CD14-positive monocyte (primary cell): ENCODE measurements around the gene HSPB9. TPM values are rescaled to one million over a fixed set of nuclear protein-coding genes. Genes with fewer than 3 reads are reported as not detected.

Experiments used
- DNase-seq, 3 donors: peaks; one replicate each; pipeline ENCODE4 v3.0.0-alpha.2; 2011 to 2022
- H2AFZ ChIP-seq: 2 replicates; pipeline ENCODE4 v1.6.0; 2012; ENCODE audit warnings: mild to moderate bottlenecking, low read depth, low read length, inconsistent platforms; ENCODE audit not compliant: insufficient read depth, poor library complexity, severe bottlenecking
- H3K27ac ChIP-seq, 2 donors: 1 replicate in 1 of 2; 2 replicates in 1 of 2; pipeline ENCODE4 v1.5.1; 2012 to 2013; ENCODE audit warnings: low read length in 2 of 2, control low read depth in 1 of 2, inconsistent platforms in 1 of 2, low read depth in 1 of 2, mild to moderate bottlenecking in 1 of 2
- H3K27me3 ChIP-seq, 2 donors: one replicate each; pipeline versions ENCODE4 v1.6.0 to v1.6.1; 2011 to 2013; ENCODE audit warnings: low read length in 2 of 2; ENCODE audit not compliant: control insufficient read depth in 2 of 2, insufficient read depth in 2 of 2
- H3K36me3 ChIP-seq, 2 donors: replicated peaks in 1 of 2; 1 replicate in 1 of 2; 2 replicates in 1 of 2; pipeline versions ENCODE4 v1.5.1 to v1.6.1; 2012 to 2013; ENCODE audit warnings: low read length in 2 of 2, control low read depth in 1 of 2, inconsistent platforms in 1 of 2, mild to moderate bottlenecking in 1 of 2; ENCODE audit not compliant: insufficient read depth in 2 of 2, control insufficient read depth in 1 of 2
- H3K4me1 ChIP-seq, 2 donors: 1 replicate in 1 of 2; 2 replicates in 1 of 2; pipeline versions ENCODE4 v1.5.1 to v1.6.1; 2012 to 2013; ENCODE audit warnings: low read length in 2 of 2, control low read depth in 1 of 2, inconsistent platforms in 1 of 2, mild to moderate bottlenecking in 1 of 2, moderate library complexity in 1 of 2; ENCODE audit not compliant: insufficient read depth in 2 of 2, control insufficient read depth in 1 of 2
- H3K4me2 ChIP-seq: replicated peaks from 2 replicates; pipeline ENCODE3; 2012; ENCODE audit warnings: low read length, moderate library complexity, mild to moderate bottlenecking; ENCODE audit not compliant: poor library complexity, severe bottlenecking; ENCODE audit errors: extremely low read depth
- H3K4me3 ChIP-seq, 3 experiments: fragments of 200-600 bp in 1 of 3; sonication (generic) in 1 of 3; replicated peaks in 1 of 3; 1 replicate in 2 of 3; 2 replicates in 1 of 3; pipeline ENCODE4 v1.5.1; 2011 to 2013; ENCODE audit warnings: low read length in 3 of 3, mild to moderate bottlenecking in 3 of 3, control low read depth in 2 of 3, low read depth in 2 of 3, inconsistent platforms in 1 of 3, moderate library complexity in 1 of 3
- H3K79me2 ChIP-seq: 2 replicates; pipeline ENCODE4 v1.6.0; 2012; ENCODE audit warnings: mild to moderate bottlenecking, control low read depth, inconsistent platforms, low read length, moderate library complexity; ENCODE audit not compliant: insufficient read depth
- H3K9ac ChIP-seq: 2 replicates; pipeline ENCODE4 v1.6.0; 2017; ENCODE audit warnings: low read length, mild to moderate bottlenecking; ENCODE audit not compliant: insufficient read depth, poor library complexity, severe bottlenecking
- H3K9me3 ChIP-seq, 2 donors: replicated peaks in 1 of 2; 1 replicate in 1 of 2; 2 replicates in 1 of 2; pipeline versions ENCODE4 v1.5.1 to v1.6.1; 2012 to 2013; ENCODE audit warnings: low read length in 2 of 2, control low read depth in 1 of 2; ENCODE audit not compliant: control insufficient read depth in 1 of 2, insufficient read depth in 1 of 2
- H4K20me1 ChIP-seq: 2 replicates; pipeline ENCODE4 v1.6.0; 2012; ENCODE audit warnings: mild to moderate bottlenecking, low read length, control low read depth, moderate library complexity; ENCODE audit not compliant: insufficient read depth
- H3K27ac Mint-ChIP-seq, 7 donors: one replicate each; pipeline ENCODE4 v1.8.0; 2020; ENCODE audit warnings: mild to moderate bottlenecking in 7 of 7, mixed read lengths in 7 of 7, moderate library complexity in 6 of 7, inconsistent platforms in 2 of 7
- H3K27me3 Mint-ChIP-seq, 3 donors: one replicate each; pipeline ENCODE4 v1.8.0; 2021 to 2022; ENCODE audit warnings: low read depth in 3 of 3, mild to moderate bottlenecking in 3 of 3, mixed read lengths in 3 of 3, moderate library complexity in 3 of 3, inconsistent platforms in 1 of 3
- H3K36me3 Mint-ChIP-seq, 2 donors: one replicate each; pipeline ENCODE4 v1.8.0; 2020; ENCODE audit warnings: mixed read lengths in 2 of 2, inconsistent platforms in 1 of 2, mild to moderate bottlenecking in 1 of 2
- H3K4me1 Mint-ChIP-seq: one replicate; pipeline ENCODE4 v1.8.0; 2020; ENCODE audit warnings: mild to moderate bottlenecking, mixed read lengths
- H3K4me3 Mint-ChIP-seq, 2 donors: one replicate each; pipeline ENCODE4 v1.8.0; 2020; ENCODE audit warnings: mild to moderate bottlenecking in 2 of 2, mixed read lengths in 2 of 2, moderate library complexity in 1 of 2
- H3K9me3 Mint-ChIP-seq, 7 donors: one replicate each; pipeline ENCODE4 v1.8.0; 2020 to 2022; ENCODE audit warnings: mixed read lengths in 7 of 7, mild to moderate bottlenecking in 6 of 7, moderate library complexity in 6 of 7, inconsistent platforms in 2 of 7
- WGBS: methylation state at CpG from one replicate; pipeline ENCODE4 v1.1.5; 2013; ENCODE audit warnings: missing lambda C conversion rate; ENCODE audit not compliant: insufficient coverage; 5-methylcytosine and 5-hydroxymethylcytosine counted together
- intact Hi-C, 2 donors: fragments of 100-400 bp; cut with micrococcal nuclease; formaldehyde crosslinking; loops; one replicate each; pipeline versions ENCODE4 v1.15.0 to v1.15.1; 2023
- polyA plus RNA-seq, 3 donors: library from polyadenylated mRNA; depleted of rRNA in 1 of 3; unstranded in 2 of 3; stranded (reverse) in 1 of 3; fragments of 300-500 nt in 2 of 3; fragments of >200 nt in 1 of 3; fragmentation: Illumina TruSeq in 2 of 3; gene quantifications; 1 replicate in 2 of 3; 2 replicates in 1 of 3; pipeline ENCODE4 v1.2.3, GENCODE V29; 2012 to 2021
- TF ChIP-seq, protein P1 (sequence below): fragments of 200-600 bp; IDR thresholded peaks from one replicate; pipeline ENCODE4 v1.8.0; 2022; ENCODE audit warnings: antibody characterized with exemption, mild to moderate bottlenecking

The HSPB9 gene
- polyA plus RNA-seq, 3 donors, result 0.04 TPM; not detected in 2

- Mint-ChIP-seq H3K36me3 (peaks cover 35 to 44% of the 10 kb centered on the region in 2 donors), H3K4me3 (no peak overlapping the region), H3K27ac (no peak overlapping the region), H3K4me1 (peaks cover 14% of the 10 kb centered on the region), H3K9me3 (no peaks in the 10 kb centered on the region), H3K27me3 (peaks cover 9 to 16% (median 10%) of the 10 kb centered on the region in 3 donors)
- no peak overlapping the region for H3K4me3 ChIP-seq
- peaks cover 0 to 7% of the 10 kb centered on the region in 2 donors for H3K27me3 ChIP-seq
- H3K9ac ChIP-seq, result no peak overlapping the region
- peaks cover 9 to 34% of the 10 kb centered on the region in 2 donors for H3K36me3 ChIP-seq
- WGBS, result 100% methylated on average over 10 of the region's 11 CpGs
- H2AFZ ChIP-seq, result no peak overlapping the region
- TF ChIP-seq, protein P1, sequence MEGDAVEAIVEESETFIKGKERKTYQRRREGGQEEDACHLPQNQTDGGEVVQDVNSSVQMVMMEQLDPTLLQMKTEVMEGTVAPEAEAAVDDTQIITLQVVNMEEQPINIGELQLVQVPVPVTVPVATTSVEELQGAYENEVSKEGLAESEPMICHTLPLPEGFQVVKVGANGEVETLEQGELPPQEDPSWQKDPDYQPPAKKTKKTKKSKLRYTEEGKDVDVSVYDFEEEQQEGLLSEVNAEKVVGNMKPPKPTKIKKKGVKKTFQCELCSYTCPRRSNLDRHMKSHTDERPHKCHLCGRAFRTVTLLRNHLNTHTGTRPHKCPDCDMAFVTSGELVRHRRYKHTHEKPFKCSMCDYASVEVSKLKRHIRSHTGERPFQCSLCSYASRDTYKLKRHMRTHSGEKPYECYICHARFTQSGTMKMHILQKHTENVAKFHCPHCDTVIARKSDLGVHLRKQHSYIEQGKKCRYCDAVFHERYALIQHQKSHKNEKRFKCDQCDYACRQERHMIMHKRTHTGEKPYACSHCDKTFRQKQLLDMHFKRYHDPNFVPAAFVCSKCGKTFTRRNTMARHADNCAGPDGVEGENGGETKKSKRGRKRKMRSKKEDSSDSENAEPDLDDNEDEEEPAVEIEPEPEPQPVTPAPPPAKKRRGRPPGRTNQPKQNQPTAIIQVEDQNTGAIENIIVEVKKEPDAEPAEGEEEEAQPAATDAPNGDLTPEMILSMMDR, result no peak
- DNase-seq, result no peak
- H3K4me1 ChIP-seq, result peaks cover 11 to 14% of the 10 kb centered on the region in 2 donors
- no peaks in the 10 kb centered on the region for H3K79me2 ChIP-seq
- no peaks in the 10 kb centered on the region for H4K20me1 ChIP-seq
- no peaks in the 10 kb centered on the region for H3K9me3 ChIP-seq
- H3K4me2 ChIP-seq, result no peak overlapping the region
- H3K27ac ChIP-seq, result no peak overlapping the region
- intact Hi-C loops, result loop anchor here (5.0 kb wide), 2 partner anchors 36 to 76 kb away; no protein-coding TSS in a partner anchor
Observed at GRCh38 chr17:42103221-42103954, 19.2 kb upstream of the HSPB9 start.

GRCh38 chr17:42104264-42104663, 18.3 kb upstream of the HSPB9 start:
- Histone ChIP-seq H3K4me1 (peaks cover 11 to 14% of the 10 kb centered on the region in 2 donors), H3K9ac (no peak overlapping the region), H3K27ac (no peak overlapping the region), H3K9me3 (no peaks in the 10 kb centered on the region), H3K27me3 (no peaks in the 10 kb centered on the region), H4K20me1 (no peaks in the 10 kb centered on the region), H3K4me2 (no peak overlapping the region), H3K36me3 (peaks cover 14 to 42% of the 10 kb centered on the region in 2 donors), H3K79me2 (no peaks in the 10 kb centered on the region), H2AFZ (no peak overlapping the region), H3K4me3 (no peak overlapping the region)
- Mint-ChIP-seq H3K27ac (no peak overlapping the region), H3K27me3 (peaks cover 1 to 11% (median 3%) of the 10 kb centered on the region in 3 donors), H3K4me3 (no peak overlapping the region), H3K36me3 (peaks cover 44 to 53% of the 10 kb centered on the region in 2 donors), H3K9me3 (no peaks in the 10 kb centered on the region), H3K4me1 (peaks cover 14% of the 10 kb centered on the region)
- 100% methylated on average over 1 of the region's 3 CpGs for WGBS
- intact Hi-C loops, result loop anchor here (5.0 kb wide), 2 partner anchors 37 to 77 kb away; no protein-coding TSS in a partner anchor
- DNase-seq, result no peak
- TF ChIP-seq, protein P1, result no peak
